Prostate gland (tissue), 2 donors: ENCODE measurements around the gene NR5A1. TPM values are rescaled to one million over a fixed set of nuclear protein-coding genes. Genes with fewer than 3 reads are reported as not detected.

Source experiments
- DNase-seq: peaks from one replicate; pipeline ENCODE4 v3.0.0-alpha.2; 2019; ENCODE audit warnings: low spot score
- H3K27ac ChIP-seq, 2 donors: fragments of 200-600 bp; sonication (generic); 2 replicates each; pipeline ENCODE4 v1.5.1; 2017 to 2019
- H3K27me3 ChIP-seq: fragments of 200-600 bp; sonication (generic); replicated peaks from 2 replicates; pipeline ENCODE4 v1.5.1; 2019; ENCODE audit not compliant: insufficient read depth
- H3K36me3 ChIP-seq, 2 donors: fragments of 200-600 bp; sonication (generic); 1 replicate in 1 of 2; 2 replicates in 1 of 2; pipeline versions ENCODE4 v1.5.1 to v1.8.1; 2017 to 2019
- H3K4me1 ChIP-seq: fragments of 200-600 bp; sonication (generic); replicated peaks from 2 replicates; pipeline ENCODE4 v1.5.1; 2019
- H3K4me3 ChIP-seq, 2 donors: fragments of 200-600 bp; sonication (generic); 2 replicates each; pipeline ENCODE4 v1.5.1; 2017 to 2019
- H3K9me3 ChIP-seq: fragments of 200-600 bp; sonication (generic); 2 replicates; pipeline ENCODE4 v1.5.1; 2017
- POLR2A ChIP-seq: fragments of 450-650 bp; IDR thresholded peaks from one replicate; pipeline ENCODE4 v1.6.1; 2016; ENCODE audit warnings: antibody characterized with exemption, mild to moderate bottlenecking
- POLR2AphosphoS5 ChIP-seq: sonication (generic); formaldehyde crosslinking; IDR thresholded peaks from one replicate; pipeline ENCODE4 v1.6.1; 2017; ENCODE audit warnings: antibody characterized with exemption
- WGBS: methylation state at CpG from one replicate; pipeline ENCODE4 v1.1.5; 2018; 5-methylcytosine and 5-hydroxymethylcytosine counted together
- intact Hi-C: fragments of 100-400 bp; cut with DNase I; formaldehyde crosslinking; loops from one replicate; pipeline ENCODE4 v1.14.2; 2022
- total RNA-seq, 2 donors: library from RNA; depleted of rRNA; stranded (reverse); fragments of >200 nt; gene quantifications; one replicate each; pipeline ENCODE4 v1.1.0, GENCODE V29; 2016
- TF ChIP-seq, protein P1 (sequence below), 4 experiments: fragments of 200-600 bp in 2 of 4; fragments of 450-650 bp in 2 of 4; sonication (generic) in 2 of 4; IDR thresholded peaks; 1 replicate in 3 of 4; 2 replicates in 1 of 4; pipeline ENCODE4 v1.5.1; 2016 to 2019; ENCODE audit warnings: antibody characterized with exemption in 4 of 4, mild to moderate bottlenecking in 2 of 4, moderate library complexity in 2 of 4

Gene NR5A1
- total RNA-seq, result 10 to 100 TPM in 1 of 2 donors, not detected in 1; 88.4 TPM

GRCh38 chr9:124506931-124507879, at the start of gene NR5A1:
Gene NR5A1 (minus strand): TSS chr9:124507399. CDS start chr9:124503395, 4,004 bp downstream.
- DNase-seq, result no peak
- TF ChIP-seq, protein P1, sequence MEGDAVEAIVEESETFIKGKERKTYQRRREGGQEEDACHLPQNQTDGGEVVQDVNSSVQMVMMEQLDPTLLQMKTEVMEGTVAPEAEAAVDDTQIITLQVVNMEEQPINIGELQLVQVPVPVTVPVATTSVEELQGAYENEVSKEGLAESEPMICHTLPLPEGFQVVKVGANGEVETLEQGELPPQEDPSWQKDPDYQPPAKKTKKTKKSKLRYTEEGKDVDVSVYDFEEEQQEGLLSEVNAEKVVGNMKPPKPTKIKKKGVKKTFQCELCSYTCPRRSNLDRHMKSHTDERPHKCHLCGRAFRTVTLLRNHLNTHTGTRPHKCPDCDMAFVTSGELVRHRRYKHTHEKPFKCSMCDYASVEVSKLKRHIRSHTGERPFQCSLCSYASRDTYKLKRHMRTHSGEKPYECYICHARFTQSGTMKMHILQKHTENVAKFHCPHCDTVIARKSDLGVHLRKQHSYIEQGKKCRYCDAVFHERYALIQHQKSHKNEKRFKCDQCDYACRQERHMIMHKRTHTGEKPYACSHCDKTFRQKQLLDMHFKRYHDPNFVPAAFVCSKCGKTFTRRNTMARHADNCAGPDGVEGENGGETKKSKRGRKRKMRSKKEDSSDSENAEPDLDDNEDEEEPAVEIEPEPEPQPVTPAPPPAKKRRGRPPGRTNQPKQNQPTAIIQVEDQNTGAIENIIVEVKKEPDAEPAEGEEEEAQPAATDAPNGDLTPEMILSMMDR (IDR thresholded peaks at IDR 0.05), result no peak
- Histone ChIP-seq H3K4me1 (no peaks in the 10 kb centered on the region), H3K27ac (no peak within 1 kb of the TSS), H3K27me3 (peaks cover 19% of the 10 kb centered on the region), H3K36me3 (no peaks in the 10 kb centered on the region), H3K9me3 (no peaks in the 10 kb centered on the region), H3K4me3 (no peak within 1 kb of the TSS)
- 91% methylated on average over 34 of the region's 34 CpGs for WGBS
- intact Hi-C loops, result no loop called here

DNA sequence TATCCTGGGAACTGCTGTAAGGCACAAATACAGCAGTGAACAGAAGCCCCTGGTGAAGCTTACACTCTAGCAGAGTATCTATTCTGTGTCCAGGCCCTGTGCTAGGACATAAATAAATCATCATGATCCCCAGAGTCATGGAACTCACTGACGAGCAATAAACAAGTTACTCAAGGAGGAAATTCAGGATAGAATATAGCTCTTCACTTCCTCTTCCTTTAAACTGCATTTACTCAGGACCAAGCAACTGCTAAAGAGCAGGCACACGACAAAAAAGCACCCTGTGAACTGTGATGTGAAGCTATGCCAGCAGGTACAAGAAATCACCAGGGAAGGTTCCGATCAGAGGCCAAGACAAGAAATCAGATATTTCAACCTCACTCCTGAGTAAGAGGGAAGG, 47.8 kb upstream of the NR5A1 start:
- WGBS, result 57% methylated on average over 3 of the region's 3 CpGs
- DNase-seq, result no peak
- intact Hi-C loops, result no loop called here

DNA sequence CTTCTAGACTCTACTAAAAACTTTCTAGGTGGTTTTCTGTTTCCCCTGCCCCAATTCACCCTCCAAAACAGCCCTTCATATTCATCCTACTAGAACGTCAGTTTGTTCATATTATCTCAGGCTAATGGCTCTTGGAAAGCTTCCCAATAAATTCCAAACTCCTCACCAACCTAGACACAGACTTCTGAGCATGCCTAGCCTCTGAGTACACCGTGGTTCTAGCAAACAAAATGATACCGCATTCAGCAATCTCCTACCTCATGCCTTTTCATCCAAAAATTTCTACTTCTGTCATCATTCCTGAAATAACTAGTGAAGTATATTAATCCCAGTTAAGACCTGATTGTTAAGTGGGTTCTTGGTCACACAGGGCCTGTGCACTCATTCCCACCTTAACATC, 46.5 kb upstream of the NR5A1 start:
- intact Hi-C loops, result no loop called here
- no peak for DNase-seq
- H3K4me1 ChIP-seq, result no peaks in the 10 kb centered on the region
- H3K27me3 ChIP-seq, result no peaks in the 10 kb centered on the region
- no peak overlapping the region for H3K27ac ChIP-seq
- H3K36me3 ChIP-seq, result no peaks in the 10 kb centered on the region
- no peak overlapping the region for H3K4me3 ChIP-seq
- 44% methylated on average over 3 of the region's 3 CpGs for whole genome bisulfite sequencing
- TF ChIP-seq POLR2A (no peak), POLR2AphosphoS5 (no peak)
- TF ChIP-seq, protein P1 (IDR thresholded peaks at IDR 0.05), result no peak
- H3K9me3 ChIP-seq, result no peaks in the 10 kb centered on the region

More for the DNA sequence above, 47.8 kb upstream of the NR5A1 start:
- H3K36me3 ChIP-seq, result no peaks in the 10 kb centered on the region
- no peak overlapping the region for H3K4me3 ChIP-seq
- TF ChIP-seq, protein P1 (IDR thresholded peaks at IDR 0.05), result no peak
- TF ChIP-seq POLR2AphosphoS5, result no peak
- no peak for TF ChIP-seq POLR2A
- H3K9me3 ChIP-seq, result no peaks in the 10 kb centered on the region
- H3K27me3 ChIP-seq, result no peaks in the 10 kb centered on the region
- no peak overlapping the region for H3K27ac ChIP-seq
- no peaks in the 10 kb centered on the region for H3K4me1 ChIP-seq

DNA sequence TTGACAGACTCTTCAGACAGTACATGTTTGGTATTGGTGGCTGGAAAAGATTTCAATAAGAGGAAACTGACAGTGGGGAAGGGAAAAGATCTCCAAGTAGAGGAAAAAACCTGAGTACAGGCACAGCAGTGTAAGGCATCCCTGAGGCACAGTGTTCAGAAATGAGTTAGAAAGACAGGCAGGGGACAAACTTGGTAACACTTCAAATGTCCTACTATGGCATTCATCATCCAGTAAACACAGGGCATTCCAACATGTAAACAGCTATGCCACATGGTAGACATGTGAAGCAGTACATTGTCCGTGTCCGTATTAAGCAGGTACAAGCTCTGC, 45.0 kb upstream of the NR5A1 start:
- 87% methylated on average over 2 of the region's 2 CpGs for WGBS
- no peak for DNase-seq
- Histone ChIP-seq H3K4me3 (no peak overlapping the region), H3K9me3 (no peaks in the 10 kb centered on the region), H3K27me3 (no peaks in the 10 kb centered on the region), H3K27ac (no peak overlapping the region), H3K36me3 (no peaks in the 10 kb centered on the region), H3K4me1 (no peaks in the 10 kb centered on the region)
- TF ChIP-seq POLR2AphosphoS5, result no peak
- TF ChIP-seq, protein P1 (IDR thresholded peaks at IDR 0.05), result no peak
- TF ChIP-seq POLR2A, result no peak
- intact Hi-C loops, result no loop called here
